Measurements from ENCODE around the gene PCCA.
A peak's percentile ranks its signal among the peaks of the same experiment; 100 is the strongest.
"Not testable (repeated sequence)": the region's sequence is repeated elsewhere in the genome, so short reads cannot be mapped to it uniquely, and the experiment has no call there.

The PCCA gene

GRCh38 chr13:100364591-100364990, 275.7 kb downstream of the PCCA start:
- no peak for DNase-seq

- no peak for DNase-seq
Observed at GRCh38 chr13:100365680-100366079, 276.8 kb downstream of the PCCA start.

- no peak for DNase-seq
Observed at GRCh38 chr13:100378533-100378932, 289.6 kb downstream of the PCCA start.

- DNase-seq: no peak
Observed at GRCh38 chr13:100381595-100382224, 292.8 kb downstream of the PCCA start.

GRCh38 chr13:100382785-100383184, 293.9 kb downstream of the PCCA start:
- no peak for DNase-seq

- DNase-seq: no peak
Observed at GRCh38 chr13:100387416-100387815, 298.5 kb downstream of the PCCA start.

- DNase-seq: not testable (repeated sequence)
Observed at GRCh38 chr13:100388150-100388549, 299.3 kb downstream of the PCCA start.

- DNase-seq: no peak
Observed at GRCh38 chr13:100388923-100389322, 300.0 kb downstream of the PCCA start.

- no peak for DNase-seq
Observed at GRCh38 chr13:100389617-100390016, 300.7 kb downstream of the PCCA start.

GRCh38 chr13:100392709-100393630, 304.1 kb downstream of the PCCA start:
- peak; percentile 98 for DNase-seq

GRCh38 chr13:100394005-100394695, 305.3 kb downstream of the PCCA start:
- DNase-seq: no peak

- DNase-seq: no peak
Observed at GRCh38 chr13:100395698-100396373, 306.9 kb downstream of the PCCA start.

- no peak for DNase-seq
Observed at GRCh38 chr13:100396776-100397175, 307.9 kb downstream of the PCCA start.

- DNase-seq: no peak
Observed at GRCh38 chr13:100397627-100398026, 308.7 kb downstream of the PCCA start.

GRCh38 chr13:100398360-100398759, 309.5 kb downstream of the PCCA start:
- no peak for DNase-seq

- no peak for DNase-seq
Observed at GRCh38 chr13:100399455-100399854, 310.6 kb downstream of the PCCA start.

- no peak for DNase-seq
Observed at GRCh38 chr13:100403675-100404074, 314.8 kb downstream of the PCCA start.

- no peak for DNase-seq
Observed at GRCh38 chr13:100409132-100409531, 320.2 kb downstream of the PCCA start.

GRCh38 chr13:100423375-100423774, 334.5 kb downstream of the PCCA start:
- no peak for DNase-seq

GRCh38 chr13:100428986-100429385, 340.1 kb downstream of the PCCA start:
- DNase-seq: no peak

GRCh38 chr13:100432611-100433010, 343.7 kb downstream of the PCCA start:
- DNase-seq: no peak

- DNase-seq: no peak
Observed at GRCh38 chr13:100433475-100433874, 344.6 kb downstream of the PCCA start.

Measured in islet precursor cell (in vitro differentiated cells).